ENCODE results near the gene NAGLU.

The NAGLU gene

DNA sequence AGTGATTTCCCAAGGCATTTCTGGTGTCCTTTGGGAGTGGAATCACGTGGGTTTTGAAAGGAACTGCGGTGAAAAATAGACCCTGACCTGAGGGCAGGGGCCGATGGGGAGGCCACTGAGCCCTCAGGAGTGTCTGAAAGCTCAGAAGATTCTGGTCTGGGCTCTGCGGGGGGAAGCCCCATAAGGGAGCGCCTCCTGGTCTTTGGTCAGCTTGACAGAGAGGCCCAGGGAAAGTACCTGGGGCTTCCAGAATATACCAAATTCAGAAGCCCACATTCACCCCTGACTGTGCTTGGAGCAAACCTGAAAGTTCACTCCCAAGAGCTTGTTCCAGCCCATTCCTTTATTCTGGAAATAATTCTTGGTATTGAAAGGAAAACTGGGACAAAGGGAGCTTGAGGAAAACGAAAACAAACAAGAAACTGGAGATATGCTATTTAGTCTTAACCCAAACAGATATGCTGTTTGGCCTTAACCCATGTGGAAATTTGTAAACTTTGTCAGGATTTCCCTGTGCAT, 23.2 kb upstream of the NAGLU start:
- ChIA-PET CTCF (interaction anchor here (0.6 to 0.7 kb wide), 2 partner anchors 20 to 394 kb away, joined by 3 read pairs; no protein-coding TSS in a partner anchor), POLR2A (ENCODE audit: low non-redundant PET) (no interaction called here)
- H3K27ac ChIP-seq, result peak overlapping the region; percentile 25; the same call in 1 of the 2 replicates
- no peak for DNase-seq (ENCODE audit: low spot score)
- TF ChIP-seq, protein P1, sequence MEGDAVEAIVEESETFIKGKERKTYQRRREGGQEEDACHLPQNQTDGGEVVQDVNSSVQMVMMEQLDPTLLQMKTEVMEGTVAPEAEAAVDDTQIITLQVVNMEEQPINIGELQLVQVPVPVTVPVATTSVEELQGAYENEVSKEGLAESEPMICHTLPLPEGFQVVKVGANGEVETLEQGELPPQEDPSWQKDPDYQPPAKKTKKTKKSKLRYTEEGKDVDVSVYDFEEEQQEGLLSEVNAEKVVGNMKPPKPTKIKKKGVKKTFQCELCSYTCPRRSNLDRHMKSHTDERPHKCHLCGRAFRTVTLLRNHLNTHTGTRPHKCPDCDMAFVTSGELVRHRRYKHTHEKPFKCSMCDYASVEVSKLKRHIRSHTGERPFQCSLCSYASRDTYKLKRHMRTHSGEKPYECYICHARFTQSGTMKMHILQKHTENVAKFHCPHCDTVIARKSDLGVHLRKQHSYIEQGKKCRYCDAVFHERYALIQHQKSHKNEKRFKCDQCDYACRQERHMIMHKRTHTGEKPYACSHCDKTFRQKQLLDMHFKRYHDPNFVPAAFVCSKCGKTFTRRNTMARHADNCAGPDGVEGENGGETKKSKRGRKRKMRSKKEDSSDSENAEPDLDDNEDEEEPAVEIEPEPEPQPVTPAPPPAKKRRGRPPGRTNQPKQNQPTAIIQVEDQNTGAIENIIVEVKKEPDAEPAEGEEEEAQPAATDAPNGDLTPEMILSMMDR (conservative IDR thresholded peaks at IDR 0.05; ENCODE audit: low read depth), result no peak

DNA sequence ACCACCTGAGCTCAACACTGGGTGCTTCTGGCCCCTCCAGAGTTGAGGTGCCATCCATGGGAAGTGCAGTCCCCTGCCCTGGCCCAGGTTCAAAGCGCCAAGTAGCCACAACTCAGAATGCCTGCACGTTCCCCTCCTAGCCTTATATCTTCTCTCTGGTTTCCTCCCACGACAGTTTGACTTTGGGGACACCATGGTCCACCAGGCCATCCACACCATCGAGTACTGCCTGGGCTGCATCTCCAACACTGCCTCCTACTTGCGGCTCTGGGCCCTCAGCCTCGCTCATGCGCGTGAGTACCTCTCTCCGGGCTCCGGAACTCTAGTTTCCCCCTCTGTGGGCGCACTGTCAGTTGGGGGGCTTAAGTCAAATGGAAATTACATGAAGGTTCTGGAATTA, 22.4 kb upstream of the NAGLU start:
- TF ChIP-seq, protein P1 (conservative IDR thresholded peaks at IDR 0.05; ENCODE audit: low read depth), result no peak
- ChIA-PET POLR2A (ENCODE audit: low non-redundant PET) (no interaction called here), CTCF (no interaction called here)
- no peak for DNase-seq (ENCODE audit: low spot score)
- H3K27ac ChIP-seq, result peak overlapping the region; percentile 32

DNA sequence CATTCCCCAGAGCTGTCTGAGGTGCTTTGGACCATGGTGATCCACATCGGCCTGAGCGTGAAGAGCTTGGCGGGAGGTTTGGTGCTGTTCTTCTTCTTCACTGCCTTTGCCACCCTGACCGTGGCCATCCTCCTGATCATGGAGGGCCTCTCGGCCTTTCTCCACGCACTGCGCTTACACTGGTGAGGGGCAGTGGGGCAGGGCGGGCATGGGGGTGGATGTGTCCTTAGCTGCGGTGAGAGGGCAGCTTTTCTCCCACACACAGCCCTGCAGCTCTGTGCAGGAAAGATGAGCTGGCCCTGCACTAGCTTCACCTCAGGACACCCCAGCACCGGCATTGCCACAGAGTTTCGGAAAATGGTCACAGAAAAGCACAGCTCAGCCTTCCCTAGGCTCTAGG, 21.8 kb upstream of the NAGLU start:
- DNase-seq (ENCODE audit: low spot score), result no peak
- H3K27ac ChIP-seq, result peak overlapping the region; percentile 32
- TF ChIP-seq, protein P1 (conservative IDR thresholded peaks at IDR 0.05; ENCODE audit: low read depth), result no peak
- POLR2A ChIA-PET (ENCODE audit: low non-redundant PET), result no interaction called here
- CTCF ChIA-PET, result no interaction called here

DNA sequence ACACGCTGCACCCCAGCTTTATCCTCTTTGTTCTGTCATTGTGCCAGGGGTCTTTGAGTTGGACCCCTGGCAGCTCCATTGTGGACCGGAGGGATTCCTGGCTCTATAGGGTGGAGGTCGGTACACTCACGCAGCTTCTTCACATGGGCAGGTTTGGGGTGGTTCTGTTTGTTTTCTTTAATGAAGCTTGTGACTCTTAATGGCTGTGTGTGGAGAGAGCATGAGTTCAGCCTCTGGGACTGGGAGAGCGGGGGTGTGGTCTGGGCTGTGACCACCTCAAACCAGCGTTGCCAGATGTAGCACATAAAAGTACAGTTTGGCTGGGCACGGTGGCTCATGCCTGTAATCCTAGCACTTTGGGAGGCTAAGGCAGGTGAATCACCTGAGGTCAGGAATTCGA, 21.2 kb upstream of the NAGLU start:
- POLR2A ChIA-PET (ENCODE audit: low non-redundant PET), result no interaction called here
- no peak for DNase-seq (ENCODE audit: low spot score)
- CTCF ChIA-PET, result no interaction called here
- peak overlapping the region; percentile 32 for H3K27ac ChIP-seq
- TF ChIP-seq, protein P1 (conservative IDR thresholded peaks at IDR 0.05; ENCODE audit: low read depth), result no peak

DNA sequence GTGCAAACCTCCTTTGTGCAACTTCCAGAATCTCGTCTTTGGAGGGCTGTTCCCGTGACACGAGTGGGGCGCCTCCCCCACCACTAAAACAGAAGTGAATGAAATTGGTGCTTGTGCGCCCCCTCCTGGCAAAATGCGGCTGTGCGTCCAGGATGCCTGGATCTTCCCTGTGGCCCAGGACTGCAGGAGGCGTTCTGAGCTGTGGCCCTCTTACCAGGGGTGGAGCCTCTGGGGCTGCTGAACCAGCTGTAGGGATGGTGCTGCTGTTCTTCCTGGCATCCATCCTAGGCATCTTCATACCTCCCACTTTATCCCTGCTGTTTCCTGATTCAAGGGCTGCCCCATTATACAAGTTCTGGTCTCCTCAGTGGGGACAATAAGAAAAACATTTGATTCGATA, 18.5 kb upstream of the NAGLU start:
- H3K27ac ChIP-seq, result peak overlapping the region; percentile 97
- TF ChIP-seq, protein P1 (conservative IDR thresholded peaks at IDR 0.05; ENCODE audit: low read depth), result peak; percentile 94
- ChIA-PET CTCF (interaction anchor here (0.5 to 2.4 kb wide), 8 partner anchors 10 to 197 kb away, joined by 3 to 14 read pairs (median 4); no protein-coding TSS in a partner anchor), POLR2A (ENCODE audit: low non-redundant PET) (no interaction called here)
- DNase-seq (ENCODE audit: low spot score), result peak; percentile 92

DNA sequence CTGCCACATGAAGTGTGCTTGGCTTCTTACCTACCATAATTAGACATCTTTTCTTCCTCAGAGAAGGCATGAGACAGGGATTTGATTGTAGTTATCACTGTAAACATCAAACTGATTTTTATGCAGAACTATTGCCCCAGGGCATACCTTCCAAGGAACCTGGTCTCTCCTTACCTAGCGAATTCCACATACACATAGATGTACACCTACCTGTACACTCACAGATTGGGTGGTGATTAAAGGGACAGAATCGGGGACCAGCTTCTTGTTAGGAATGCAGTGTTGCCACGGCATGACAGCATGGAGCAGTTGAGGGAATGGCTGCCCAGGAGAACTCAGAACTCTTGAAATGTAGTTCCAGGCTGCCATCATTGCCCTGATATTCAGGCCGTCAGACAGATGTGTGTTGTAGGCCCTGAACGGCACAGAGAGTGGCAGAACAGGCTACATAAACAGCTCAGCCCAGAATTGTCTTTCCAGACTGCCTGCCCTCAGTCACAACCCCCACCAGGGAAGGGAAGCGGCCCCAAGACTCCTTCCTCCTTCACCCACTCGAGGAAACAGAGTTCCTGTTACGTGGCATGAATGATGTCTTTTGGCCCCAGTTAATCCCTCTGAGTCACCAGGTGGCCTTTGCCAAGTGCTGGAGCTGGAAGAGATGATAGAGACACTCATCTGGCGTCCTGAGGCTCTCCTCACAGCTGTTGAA, 17.8 kb upstream of the NAGLU start:
- H3K27ac ChIP-seq, result peak overlapping the region; percentile 97
- ChIA-PET POLR2A (ENCODE audit: low non-redundant PET) (interaction anchor here (1.5 kb wide), 1 partner anchor 95 kb away, joined by 4 read pairs; the partner anchor contains the start of gene CAVIN1), CTCF (interaction anchor here (0.5 to 2.4 kb wide), 10 partner anchors 9 to 197 kb away, joined by 3 to 14 read pairs (median 4); no protein-coding TSS in a partner anchor)
- TF ChIP-seq, protein P1 (conservative IDR thresholded peaks at IDR 0.05; ENCODE audit: low read depth), result no peak
- DNase-seq (ENCODE audit: low spot score), result peak; percentile 84
